NOMO-1 treated with DMSO at 0.1 percent for 48 hours (cell line): Measurements from ENCODE around the gene CTNNA1.

Source experiments
- DNase-seq: peaks from one replicate; lab custom pipeline; 2025; ENCODE audit not compliant: unreplicated experiment; lab: John Stamatoyannopoulos, UW

The CTNNA1 gene

GRCh38 chr5:138844812-138845513, 91.7 kb downstream of the CTNNA1 start:
- DNase-seq: no peak

DNA sequence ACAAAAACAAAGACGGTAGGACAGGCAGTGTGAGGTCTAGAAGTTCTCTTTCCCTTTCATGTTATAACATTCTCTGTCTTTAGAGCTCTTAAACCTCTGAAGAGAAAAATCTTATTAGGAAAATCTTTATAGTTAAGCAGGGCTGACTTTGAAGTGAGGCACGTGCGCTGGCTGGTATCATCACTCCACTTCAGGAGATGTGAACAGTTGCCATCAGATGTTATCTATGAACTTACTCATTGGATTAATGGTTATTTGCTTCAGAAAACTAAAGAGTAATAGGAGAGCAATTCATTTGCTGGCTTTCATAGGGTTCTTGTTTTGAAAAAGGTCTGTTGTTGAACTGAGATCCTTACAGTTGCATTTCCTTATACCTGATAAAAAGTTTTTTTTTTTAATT, 96.2 kb downstream of the CTNNA1 start:
- no peak for DNase-seq

- no peak for DNase-seq
Observed at GRCh38 chr5:138849882-138850281, 96.7 kb downstream of the CTNNA1 start.

GRCh38 chr5:138850865-138851435, 97.7 kb downstream of the CTNNA1 start:
- no peak for DNase-seq

DNA sequence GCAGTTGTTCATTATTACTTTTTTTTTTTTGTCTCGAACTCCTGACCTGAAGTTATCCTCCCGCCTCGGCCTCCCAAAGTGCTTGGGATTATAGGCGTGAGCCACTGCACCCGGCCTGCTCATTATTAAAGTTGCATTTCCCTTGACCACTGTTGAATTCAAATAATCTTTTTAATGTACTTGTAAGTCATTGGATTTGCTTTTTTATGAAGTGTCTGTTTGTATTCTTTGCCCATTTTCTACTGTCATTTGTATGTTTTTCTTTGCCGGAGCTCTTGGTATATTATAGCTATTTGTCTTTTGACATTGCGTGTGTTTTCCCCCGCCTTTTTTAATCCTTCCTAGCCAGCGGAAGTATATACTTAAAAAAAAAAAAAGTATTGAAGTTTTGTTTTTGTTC, 99.9 kb downstream of the CTNNA1 start:
- DNase-seq: no peak

DNA sequence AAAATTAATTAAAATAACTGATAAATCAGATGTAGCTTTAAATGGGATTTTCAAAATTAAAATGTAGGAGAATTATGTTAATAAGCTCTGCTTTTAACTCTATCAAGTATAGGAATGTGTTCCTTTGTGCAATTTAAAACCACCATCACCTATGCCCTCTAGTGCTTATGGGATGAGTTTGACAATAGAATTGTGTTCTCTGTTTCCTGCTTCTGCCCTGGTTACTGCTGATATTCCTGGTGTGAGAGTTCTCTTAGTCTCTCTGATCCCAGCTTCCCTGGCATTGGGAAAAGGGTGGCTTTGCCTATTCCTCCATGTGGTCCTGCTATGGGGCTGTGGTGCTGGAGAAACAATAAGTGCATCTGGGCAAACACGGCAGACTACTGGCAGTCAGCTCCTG, 113.8 kb downstream of the CTNNA1 start:
- no peak for DNase-seq

GRCh38 chr5:138869038-138869437, 115.8 kb downstream of the CTNNA1 start:
- DNase-seq: no peak

DNA sequence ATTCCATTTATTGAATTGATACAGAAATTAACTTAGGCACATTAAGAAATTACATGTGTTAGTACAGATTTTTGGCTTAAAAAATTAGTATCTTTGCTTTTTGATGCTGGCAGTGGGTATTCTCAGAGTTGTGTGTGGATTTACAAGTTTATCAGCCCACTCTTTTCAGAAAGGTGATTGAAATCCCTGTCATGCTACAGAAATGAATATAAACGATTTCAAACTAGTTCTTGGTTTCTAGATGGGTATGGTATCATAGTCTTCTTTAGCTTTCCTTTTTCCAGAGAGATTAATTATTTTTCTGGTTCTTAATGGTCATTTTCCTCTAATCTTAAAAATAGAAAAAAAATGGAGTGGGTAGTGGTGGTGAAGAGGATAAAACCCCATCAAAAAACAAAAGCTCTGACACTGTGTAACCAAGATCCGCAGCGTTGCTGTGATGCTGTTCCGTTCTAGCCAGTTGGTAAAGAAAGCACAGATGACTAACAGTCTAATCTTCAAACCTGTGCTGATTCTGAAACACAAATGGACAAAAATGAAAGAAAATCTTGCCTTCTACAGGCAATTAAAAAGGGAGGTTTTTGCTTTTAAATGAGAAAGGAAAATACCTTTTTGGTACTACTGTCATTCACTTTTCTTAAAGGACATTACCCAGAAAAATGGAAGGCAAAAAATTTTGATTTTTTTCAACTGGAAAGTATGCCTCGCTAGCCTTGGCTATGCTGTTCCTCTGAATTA, 116.7 kb downstream of the CTNNA1 start:
- DNase-seq: no peak

DNA sequence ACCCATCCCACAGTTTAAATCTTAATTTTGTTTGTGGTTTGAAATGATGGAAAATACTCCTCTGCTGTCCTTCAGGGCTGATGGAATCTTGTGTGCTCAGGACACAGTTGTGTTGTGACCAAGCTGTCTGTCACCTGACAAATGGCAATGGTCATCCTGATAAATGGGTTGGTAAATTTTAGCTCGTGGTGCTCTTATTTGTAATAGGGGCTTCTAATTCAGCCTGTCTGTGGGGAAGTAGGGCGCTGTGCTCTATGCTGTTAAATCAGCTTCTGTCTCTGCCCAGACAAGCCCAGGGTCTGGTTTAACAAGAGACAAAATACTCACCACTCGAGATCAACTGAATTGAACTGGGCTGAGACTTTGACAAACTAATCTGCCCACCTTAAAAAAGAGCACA, 117.4 kb downstream of the CTNNA1 start:
- DNase-seq: no peak

- no peak for DNase-seq
Observed at GRCh38 chr5:138872841-138873465, 119.7 kb downstream of the CTNNA1 start.

- no peak for DNase-seq
Observed at GRCh38 chr5:138873466-138874221, 120.4 kb downstream of the CTNNA1 start.

GRCh38 chr5:138874241-138874640, 121.0 kb downstream of the CTNNA1 start:
- DNase-seq: no peak

- DNase-seq: no peak
Observed at GRCh38 chr5:138874771-138875551, 121.7 kb downstream of the CTNNA1 start, which contains the start of gene LRRTM2. LRRTM2 (minus strand) TSS chr5:138875335; CDS start chr5:138874911, 424 bp downstream.

GRCh38 chr5:138875552-138875875, 122.3 kb downstream of the CTNNA1 start:
- DNase-seq: no peak

DNA sequence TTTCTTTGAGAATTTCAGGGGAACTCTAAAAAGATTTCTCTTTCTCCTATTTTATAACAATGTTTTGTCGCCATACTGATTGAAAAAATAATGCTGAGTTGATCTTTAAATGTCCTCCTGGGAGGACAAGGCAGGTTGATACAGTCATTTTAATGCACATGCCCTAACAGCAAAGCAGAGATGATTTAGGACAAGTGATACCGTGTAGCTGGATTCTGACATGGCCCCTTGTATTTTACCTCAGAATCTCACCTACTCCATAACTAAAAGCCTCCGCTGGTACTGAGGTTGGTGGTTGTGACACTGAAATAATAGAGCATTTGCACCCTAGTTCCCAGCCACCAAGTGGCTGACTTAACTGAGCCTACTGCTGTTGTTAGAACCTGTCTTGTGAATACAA, 122.7 kb downstream of the CTNNA1 start:
- no peak for DNase-seq

DNA sequence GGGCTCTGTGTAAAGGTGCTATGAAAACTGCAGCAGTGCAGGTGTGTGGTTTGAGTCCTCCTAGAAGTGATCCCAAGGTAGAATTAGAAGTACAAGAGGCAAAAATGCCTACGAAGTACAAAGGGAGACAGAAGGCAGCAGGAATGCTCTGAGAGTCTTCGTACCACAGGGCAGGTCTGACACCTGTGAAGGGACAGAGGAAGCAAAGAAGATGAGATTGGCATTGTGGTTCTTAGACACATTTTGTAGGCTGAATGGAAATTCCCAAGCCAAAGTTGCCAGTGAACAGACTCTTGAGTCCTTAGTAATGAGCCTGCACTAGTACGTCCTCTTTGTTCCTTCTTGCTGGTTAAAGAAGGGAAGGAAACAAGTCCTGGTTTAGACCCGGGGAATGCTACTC, 123.6 kb downstream of the CTNNA1 start:
- DNase-seq: no peak

GRCh38 chr5:138878437-138879235, 125.4 kb downstream of the CTNNA1 start:
- DNase-seq: no peak

GRCh38 chr5:138883211-138883610, 130.0 kb downstream of the CTNNA1 start:
- no peak for DNase-seq

DNA sequence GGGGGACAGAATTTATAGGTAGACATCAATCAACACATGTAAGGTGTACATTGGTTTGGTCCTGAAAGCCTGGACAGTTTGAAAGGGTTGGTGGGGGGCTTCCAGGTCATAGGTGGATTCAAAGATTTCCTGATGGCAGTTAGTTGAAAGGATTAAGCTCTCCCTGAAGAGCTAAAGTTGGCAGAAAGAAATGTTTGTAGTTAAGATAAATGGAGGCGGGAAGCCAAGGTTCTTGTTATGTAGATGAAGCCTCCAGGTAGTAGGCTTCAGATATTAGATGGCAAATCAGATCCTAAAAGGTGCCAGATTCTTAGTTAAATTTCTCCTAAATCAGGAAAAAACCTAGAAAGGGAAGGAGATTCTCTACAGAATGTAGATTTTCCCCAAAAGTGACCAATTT, 130.9 kb downstream of the CTNNA1 start:
- no peak for DNase-seq

DNA sequence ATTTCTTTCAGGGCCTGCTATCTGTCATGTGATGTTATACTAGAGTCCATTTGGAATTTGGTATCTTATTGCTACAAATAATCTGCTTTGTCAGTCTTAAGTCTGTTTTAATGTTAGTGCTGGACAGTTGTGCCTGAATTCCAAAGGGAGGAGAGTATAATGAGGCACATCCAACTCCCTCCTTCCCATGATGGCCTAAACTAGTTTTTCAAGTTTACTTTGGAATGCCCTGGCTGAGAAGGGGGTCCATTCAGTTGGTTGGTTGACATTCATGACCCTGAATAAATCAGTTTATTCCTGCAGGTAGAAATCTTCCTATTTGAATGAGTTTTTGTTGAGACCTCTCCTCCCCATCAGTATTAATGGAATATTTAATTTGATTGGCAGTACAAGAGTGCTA, 131.3 kb downstream of the CTNNA1 start:
- DNase-seq: no peak
